ENCODE measurements around the gene DRC3.
"Not testable (repeated sequence)": the region's sequence is repeated elsewhere in the genome, so short reads cannot be mapped to it uniquely, and the experiment has no call there.

DRC3 gene

GRCh38 chr17:17972126-17972951, at the start of gene DRC3, which contains the start of gene TOM1L2:
Gene DRC3 (plus strand): TSS chr17:17972862. CDS start chr17:17977599, 4,737 bp downstream.
Gene TOM1L2 (minus strand): TSS chr17:17972400. CDS start chr17:17972313, 87 bp downstream.
- peak; percentile 100 for DNase-seq (ENCODE audit: low read depth)

GRCh38 chr17:17924131-17924856, 48.4 kb upstream of the DRC3 start:
- DNase-seq (ENCODE audit: low read depth), result no peak

- no peak for DNase-seq (ENCODE audit: low read depth)
These were observed 47.8 kb upstream of the DRC3 start for GRCh38 chr17:17924857-17925250.

- DNase-seq (ENCODE audit: low read depth), result no peak
These were observed 46.6 kb upstream of the DRC3 start for GRCh38 chr17:17926036-17926435.

- no peak for DNase-seq (ENCODE audit: low read depth)
These were observed 45.7 kb upstream of the DRC3 start for GRCh38 chr17:17926840-17927449.

GRCh38 chr17:17928398-17929287, 44.0 kb upstream of the DRC3 start:
- DNase-seq (ENCODE audit: low read depth), result no peak

GRCh38 chr17:17929655-17930380, 42.8 kb upstream of the DRC3 start:
- DNase-seq (ENCODE audit: low read depth), result no peak

GRCh38 chr17:17930674-17931073, 42.0 kb upstream of the DRC3 start:
- DNase-seq (ENCODE audit: low read depth), result no peak

GRCh38 chr17:17931159-17931558, 41.5 kb upstream of the DRC3 start:
- DNase-seq (ENCODE audit: low read depth), result no peak

- no peak for DNase-seq (ENCODE audit: low read depth)
These were observed 38.9 kb upstream of the DRC3 start for GRCh38 chr17:17933775-17934174.

GRCh38 chr17:17934214-17934613, 38.4 kb upstream of the DRC3 start:
- DNase-seq (ENCODE audit: low read depth), result no peak

- DNase-seq (ENCODE audit: low read depth), result no peak
These were observed 37.9 kb upstream of the DRC3 start for GRCh38 chr17:17934806-17935205.

- DNase-seq (ENCODE audit: low read depth), result peak; percentile 95
These were observed 37.1 kb upstream of the DRC3 start for GRCh38 chr17:17935321-17936271.

GRCh38 chr17:17937201-17937853, 35.3 kb upstream of the DRC3 start:
- no peak for DNase-seq (ENCODE audit: low read depth)

GRCh38 chr17:17937958-17938357, 34.7 kb upstream of the DRC3 start:
- no peak for DNase-seq (ENCODE audit: low read depth)

- no peak for DNase-seq (ENCODE audit: low read depth)
These were observed 34.1 kb upstream of the DRC3 start for GRCh38 chr17:17938388-17939107.

- DNase-seq (ENCODE audit: low read depth), result not testable (repeated sequence)
These were observed 32.7 kb upstream of the DRC3 start for GRCh38 chr17:17939941-17940340.

GRCh38 chr17:17940441-17940911, 32.2 kb upstream of the DRC3 start:
- no peak for DNase-seq (ENCODE audit: low read depth)

- no peak for DNase-seq (ENCODE audit: low read depth)
These were observed 31.6 kb upstream of the DRC3 start for GRCh38 chr17:17941015-17941414.

Data from iris pigment epithelial cell (primary cell).